Activated CD4-positive, alpha-beta T cell treated with anti-CD3 and anti-CD28 coated beads, Interleukin-2, amount 50 U/mL, for 1 hour (primary cell): ENCODE measurements around the gene TRIM8.

ENCODE experiments used
- DNase-seq: peaks from one replicate; pipeline ENCODE4 v3.0.0-alpha.2; 2020

TRIM8 gene

GRCh38 chr10:102704915-102705314, 60.6 kb downstream of the TRIM8 start:
- no peak for DNase-seq

DNA sequence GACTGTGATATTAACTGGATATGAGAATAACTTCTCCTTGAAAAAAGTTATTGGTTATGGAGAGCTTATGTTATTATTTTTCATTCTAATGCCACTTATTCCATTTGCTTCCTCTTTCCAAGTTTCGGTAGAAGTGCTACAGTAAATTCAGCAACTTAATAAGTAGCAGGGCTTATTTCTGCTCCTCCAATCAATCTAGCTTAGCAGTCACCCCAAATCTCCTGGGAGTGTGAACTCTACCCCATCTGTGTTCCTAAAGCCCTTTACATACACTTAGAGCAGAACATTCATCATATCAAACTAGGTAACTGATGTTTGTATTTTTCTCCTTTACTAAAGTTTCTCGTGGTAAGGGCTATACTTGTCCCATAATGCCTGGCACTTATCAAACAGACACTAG, 61.3 kb downstream of the TRIM8 start:
- DNase-seq: no peak
